HCT116 (cell line): ENCODE results near the gene THEM4. TPM values are rescaled to one million over a fixed set of nuclear protein-coding genes. Genes with fewer than 3 reads are reported as not detected.

Source experiments
- ATAC-seq: fragments of 200-7000 bp; cut with Tn5 transposase; 2 replicates; pipeline ENCODE4 v1.9.1; 2020; ENCODE audit warnings: mild to moderate bottlenecking, moderate library complexity
- BruUV-seq: library from RNA; stranded (reverse); fragments of 400-500 nt; replicated peaks from 2 replicates; lab custom pipeline; 2021; lab: Mats Ljungman, UMichigan
- CTCF ChIA-PET: fragments of 300-600 bp; sonication (Branson Sonifier 250); formaldehyde crosslinking; loops from one replicate; lab custom pipeline; 2021; ENCODE audit warnings: antibody characterized with exemption; lab: Charles Lee
- POLR2A ChIA-PET: fragments of 300-600, 350-600 bp; sonication (Branson Sonifier 250); formaldehyde crosslinking; loops from one replicate; lab custom pipeline; 2021; ENCODE audit warnings: antibody characterized with exemption; lab: Charles Lee
- RAD21 ChIA-PET, 2 experiments: fragments of 300-600 bp; sonication (Branson Sonifier 250); formaldehyde crosslinking; loops; one replicate each; lab custom pipeline; 2023; ENCODE audit warnings: low total read pairs in 2 of 2; ENCODE audit not compliant: uncharacterized antibody in 2 of 2, unreplicated experiment in 2 of 2, low non-redundant PET in 1 of 2; lab: Charles Lee
- DNase-seq: peaks from one replicate; pipeline ENCODE4 v3.0.0-alpha.2; 2010; ENCODE audit warnings: low read depth, low spot score
- H2AFZ ChIP-seq: fragments of 200-600 bp; shearing (Covaris generic), sonication (generic); 2 replicates; pipeline ENCODE4 v1.6.1; 2017; ENCODE audit warnings: low read depth, mixed run types, mixed read lengths, antibody characterized with exemption, low read length; ENCODE audit not compliant: poor library complexity, severe bottlenecking
- H3K27ac ChIP-seq: 2 replicates; pipeline ENCODE4 v1.5.1; 2012; ENCODE audit warnings: low read depth, low read length
- H3K27me3 ChIP-seq: fragments of 200-600 bp; sonication (generic); 2 replicates; pipeline ENCODE4 v1.6.1; 2016; ENCODE audit warnings: mixed run types, low read length, mixed read lengths; ENCODE audit not compliant: insufficient read depth
- H3K36me3 ChIP-seq, 2 experiments: fragments of 200-500 bp in 1 of 2; fragments of 200-600 bp in 1 of 2; sonication (Bioruptor generic) in 1 of 2; sonication (generic) in 1 of 2; 2 replicates each; pipeline versions ENCODE4 v1.5.1 to v1.6.1; 2014 to 2016; ENCODE audit warnings: low read length in 2 of 2, inconsistent platforms in 1 of 2, mixed read lengths in 1 of 2, mixed run types in 1 of 2; ENCODE audit not compliant: insufficient read depth in 2 of 2, control insufficient read depth in 1 of 2
- H3K4me1 ChIP-seq, 2 experiments: fragments of 200-600 bp in 1 of 2; sonication (generic) in 1 of 2; 2 replicates each; pipeline versions ENCODE4 v1.5.1 to v1.6.1; 2012 to 2017; ENCODE audit warnings: low read length in 2 of 2, inconsistent platforms in 1 of 2, mild to moderate bottlenecking in 1 of 2, mixed read lengths in 1 of 2, mixed run types in 1 of 2, moderate library complexity in 1 of 2; ENCODE audit not compliant: insufficient read depth in 2 of 2, control insufficient read depth in 1 of 2
- H3K4me2 ChIP-seq: fragments of 200-600 bp; sonication (generic); 2 replicates; pipeline ENCODE4 v1.6.1; 2017; ENCODE audit warnings: mixed run types, low read length, mixed read lengths
- H3K4me3 ChIP-seq, 2 experiments: fragments of 200-600 bp in 1 of 2; sonication (generic) in 1 of 2; replicated peaks in 1 of 2; 2 replicates each; pipeline ENCODE4 v1.5.1; 2011 to 2016; ENCODE audit warnings: low read length in 2 of 2, control low read depth in 1 of 2, low read depth in 1 of 2, mild to moderate bottlenecking in 1 of 2, mixed read lengths in 1 of 2, mixed run types in 1 of 2
- H3K79me2 ChIP-seq: fragments of 200-600 bp; sonication (generic); 2 replicates; pipeline ENCODE4 v1.6.1; 2017; ENCODE audit warnings: mild to moderate bottlenecking, mixed run types, low read length, moderate library complexity, mixed read lengths; ENCODE audit not compliant: insufficient read depth
- H3K9ac ChIP-seq: fragments of 200-600 bp; sonication (generic); 2 replicates; pipeline ENCODE4 v1.6.1; 2016; ENCODE audit warnings: low read length, mixed read lengths
- H3K9me2 ChIP-seq: fragments of 200-600 bp; sonication (generic), shearing (Covaris generic); 2 replicates; pipeline ENCODE4 v1.6.1; 2017; ENCODE audit warnings: mixed run types, mild to moderate bottlenecking, moderate library complexity; ENCODE audit not compliant: insufficient read depth
- H3K9me3 ChIP-seq, 2 experiments: fragments of 200-500 bp in 1 of 2; fragments of 200-600 bp in 1 of 2; sonication (Bioruptor generic) in 1 of 2; sonication (generic) in 1 of 2; 2 replicates each; pipeline ENCODE4 v1.6.1; 2014 to 2017; ENCODE audit warnings: low read length in 2 of 2, mixed read lengths in 2 of 2, inconsistent platforms in 1 of 2, low read depth in 1 of 2, mild to moderate bottlenecking in 1 of 2, mixed run types in 1 of 2, moderate library complexity in 1 of 2; ENCODE audit not compliant: control insufficient read depth in 1 of 2, insufficient read depth in 1 of 2
- H4K20me1 ChIP-seq: fragments of 200-600 bp; sonication (generic), shearing (Covaris generic); 2 replicates; pipeline ENCODE4 v1.6.1; 2017; ENCODE audit warnings: mixed run types, mild to moderate bottlenecking, moderate library complexity; ENCODE audit not compliant: insufficient read depth
- CBX3 ChIP-seq: IDR thresholded peaks from 2 replicates; pipeline ENCODE4 v1.6.1; 2012; ENCODE audit warnings: low read depth
- CEBPB ChIP-seq: IDR thresholded peaks from 2 replicates; pipeline ENCODE4 v1.6.1; 2012; ENCODE audit warnings: low read depth
- CTCF ChIP-seq, 3 experiments: fragments of 200-600 bp in 1 of 3; sonication (generic) in 1 of 3; IDR thresholded peaks in 2 of 3; conservative IDR thresholded peaks in 1 of 3; 2 replicates each; pipeline ENCODE4 v1.5.1; 2012 to 2017; ENCODE audit warnings: low read depth in 2 of 3, low read length in 2 of 3, antibody characterized with exemption in 1 of 3, borderline replicate concordance in 1 of 3, control low read depth in 1 of 3, mild to moderate bottlenecking in 1 of 3, mixed read lengths in 1 of 3, mixed run types in 1 of 3, moderate library complexity in 1 of 3; ENCODE audit not compliant: insufficient read depth in 1 of 3
- ELF1 ChIP-seq: IDR thresholded peaks from 2 replicates; pipeline ENCODE4 v1.6.1; 2012; ENCODE audit warnings: low read depth, borderline replicate concordance
- EZH2phosphoT487 ChIP-seq: fragments of 200-600 bp; IDR thresholded peaks from 2 replicates; pipeline ENCODE4 v1.6.1; 2018; ENCODE audit warnings: antibody characterized with exemption, borderline replicate concordance
- FOSL1 ChIP-seq: IDR thresholded peaks from 2 replicates; pipeline ENCODE4 v1.6.1; 2012; ENCODE audit warnings: low read depth
- JUND ChIP-seq: IDR thresholded peaks from 2 replicates; pipeline ENCODE4 v1.6.1; 2012
- MAX ChIP-seq: IDR thresholded peaks from 2 replicates; pipeline ENCODE4 v1.6.1; 2012
- POLR2AphosphoS5 ChIP-seq: IDR thresholded peaks from 2 replicates; pipeline ENCODE4 v1.6.1; 2011; ENCODE audit warnings: mild to moderate bottlenecking, low read depth, low read length, moderate library complexity
- SP1 ChIP-seq: IDR thresholded peaks from 2 replicates; pipeline ENCODE4 v1.6.1; 2012; ENCODE audit warnings: low read depth
- TCF7L2 ChIP-seq: IDR thresholded peaks from 2 replicates; pipeline ENCODE4 v1.7.0; 2011; ENCODE audit warnings: borderline replicate concordance, inconsistent platforms; ENCODE audit not compliant: insufficient read depth, insufficient read length; ENCODE audit errors: extremely low read depth
- ZNF274 ChIP-seq: fragments of 200-500 bp; sonication (Bioruptor generic); IDR thresholded peaks from 2 replicates; pipeline ENCODE4 v1.6.1; 2014; ENCODE audit warnings: mild to moderate bottlenecking, low read depth, low read length, inconsistent platforms
- intact Hi-C: fragments of 100-400 bp; cut with micrococcal nuclease; formaldehyde crosslinking; loops from 2 replicates; pipeline ENCODE4 v1.10.0; 2022
- total RNA-seq: library from RNA; stranded (reverse); gene quantifications from one replicate; pipeline ENCODE4 v1.2.1, GENCODE V29; 2021; ENCODE audit not compliant: unreplicated experiment

Gene THEM4
- total RNA-seq, 1 experiment from 2014 or later = 17.0 TPM

- Histone ChIP-seq H3K9me2 (no peaks in the 10 kb centered on the region), H3K79me2 (no peaks in the 10 kb centered on the region), H3K4me2 (peak overlapping the region; percentile 63), H3K9ac (0 out of 2 replicates have a peak overlapping the region, but pooled peaks have one; percentile 9), H3K9me3 (no peaks in the 10 kb centered on the region), H3K4me3 (no peak overlapping the region)
- DNase-seq (no peak), ATAC-seq (peak; percentile 3; the same call in 1 of the 2 replicates)
- ChIA-PET POLR2A (no interaction called here), CTCF (interaction anchor here (0.5 to 2.0 kb wide), 6 partner anchors 9 to 68 kb away, joined by 3 to 6 read pairs (median 4); no protein-coding TSS in a partner anchor), RAD21 (no interaction called here)
- intact Hi-C loops = loop anchor here (2.0 kb wide), 1 partner anchor 48 kb away; the partner anchor contains the start of gene S100A10
- no peak for TF ChIP-seq ELF1
- no peak for TF ChIP-seq POLR2AphosphoS5
- TF ChIP-seq MAX = no peak
- TF ChIP-seq, all 23 proteins: peak for 0
- Histone ChIP-seq H3K27me3 (no peaks in the 10 kb centered on the region), H4K20me1 (no peaks in the 10 kb centered on the region), H2AFZ (peak overlapping the region; percentile 79), H3K4me1 (peaks cover 29 to 59% of the 10 kb centered on the region in 2 experiments), H3K27ac (no peak overlapping the region), H3K36me3 (no peaks in the 10 kb centered on the region)
- no TSS peak for BruUV-seq
These were observed 35.7 kb upstream of the THEM4 start for GRCh38 chr1:151944857-151945575.

DNA sequence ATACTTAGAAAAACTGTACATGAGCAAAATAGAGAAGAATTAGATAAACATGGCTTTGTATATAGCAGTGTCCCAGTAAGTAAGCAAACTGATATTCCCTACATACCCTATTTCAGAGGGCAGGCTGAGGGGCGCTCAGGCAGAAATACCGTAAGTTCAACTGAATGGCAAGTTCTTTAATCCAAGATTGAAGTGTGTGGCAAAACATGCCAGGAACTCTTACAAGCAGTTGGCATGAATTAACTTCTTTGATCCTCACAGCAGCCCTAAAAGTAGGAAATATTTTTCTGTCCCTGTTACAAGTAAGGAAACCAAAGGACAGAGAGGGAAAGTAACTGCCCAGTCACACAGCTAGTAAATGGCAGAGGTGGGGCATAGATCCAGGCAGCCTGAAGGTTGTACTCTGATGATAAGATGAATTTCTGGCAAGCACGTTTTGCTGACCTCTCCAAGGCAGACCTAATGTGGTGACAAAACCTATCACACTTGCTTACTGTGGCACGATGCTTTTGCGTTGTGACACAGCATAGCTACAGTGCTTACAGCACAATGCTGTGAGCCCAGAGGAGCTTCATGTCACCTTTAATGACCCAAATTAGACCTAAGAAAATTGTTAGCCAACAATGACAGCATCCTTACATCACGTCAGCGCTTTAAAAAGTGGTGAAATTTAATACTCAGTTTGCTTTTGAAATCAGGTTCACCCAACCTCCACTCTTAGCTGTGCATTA is 35.0 kb upstream of the THEM4 start:
- Histone ChIP-seq H3K79me2 (no peaks in the 10 kb centered on the region), H3K4me3 (no peak overlapping the region), H3K4me1 (peaks cover 29 to 59% of the 10 kb centered on the region in 2 experiments), H3K9me3 (no peaks in the 10 kb centered on the region), H4K20me1 (no peaks in the 10 kb centered on the region), H3K36me3 (no peaks in the 10 kb centered on the region), H3K9ac (no peak overlapping the region), H2AFZ (no peak overlapping the region), H3K9me2 (no peaks in the 10 kb centered on the region), H3K4me2 (peak overlapping the region; percentile 63; the same call in 1 of the 2 replicates), H3K27ac (no peak overlapping the region), H3K27me3 (no peaks in the 10 kb centered on the region)
- ChIA-PET RAD21 (no interaction called here), POLR2A (no interaction called here), CTCF (interaction anchor here (0.5 to 2.0 kb wide), 4 partner anchors 8 to 57 kb away, joined by 3 to 6 read pairs (median 4); no protein-coding TSS in a partner anchor)
- no peak for DNase-seq
- no peak for ATAC-seq
- intact Hi-C loops = loop anchor here (2.0 kb wide), 1 partner anchor 49 kb away; the partner anchor contains the start of gene S100A10
- BruUV-seq = no TSS peak
- TF ChIP-seq CBX3 (no peak), SP1 (no peak), MAX (no peak), ZNF274 (no peak), CTCF (IDR thresholded peaks at IDR 0.05 in 2 of 3, conservative IDR thresholded peaks at IDR 0.05 in 1 of 3; ENCODE audit: borderline replicate concordance in 1 of 3, insufficient read depth in 1 of 3, low read depth in 2 of 3, low read length in 2 of 3) (no peak), JUND (no peak), FOSL1 (no peak), CEBPB (no peak), EZH2phosphoT487 (no peak), TCF7L2 (no peak)
